Measurements from ENCODE around the gene C2CD3.
A peak's percentile ranks its signal among the peaks of the same experiment; 100 is the strongest.

The C2CD3 gene

GRCh38 chr11:74179234-74180052, 8.6 kb upstream of the C2CD3 start:
- DNase-seq (ENCODE audit: low read depth), result no peak
- no peak overlapping the region for H3K4me3 ChIP-seq (ENCODE audit: low read depth, low read length)

GRCh38 chr11:74175920-74176319, 5.1 kb upstream of the C2CD3 start:
- TF ChIP-seq, protein P1, sequence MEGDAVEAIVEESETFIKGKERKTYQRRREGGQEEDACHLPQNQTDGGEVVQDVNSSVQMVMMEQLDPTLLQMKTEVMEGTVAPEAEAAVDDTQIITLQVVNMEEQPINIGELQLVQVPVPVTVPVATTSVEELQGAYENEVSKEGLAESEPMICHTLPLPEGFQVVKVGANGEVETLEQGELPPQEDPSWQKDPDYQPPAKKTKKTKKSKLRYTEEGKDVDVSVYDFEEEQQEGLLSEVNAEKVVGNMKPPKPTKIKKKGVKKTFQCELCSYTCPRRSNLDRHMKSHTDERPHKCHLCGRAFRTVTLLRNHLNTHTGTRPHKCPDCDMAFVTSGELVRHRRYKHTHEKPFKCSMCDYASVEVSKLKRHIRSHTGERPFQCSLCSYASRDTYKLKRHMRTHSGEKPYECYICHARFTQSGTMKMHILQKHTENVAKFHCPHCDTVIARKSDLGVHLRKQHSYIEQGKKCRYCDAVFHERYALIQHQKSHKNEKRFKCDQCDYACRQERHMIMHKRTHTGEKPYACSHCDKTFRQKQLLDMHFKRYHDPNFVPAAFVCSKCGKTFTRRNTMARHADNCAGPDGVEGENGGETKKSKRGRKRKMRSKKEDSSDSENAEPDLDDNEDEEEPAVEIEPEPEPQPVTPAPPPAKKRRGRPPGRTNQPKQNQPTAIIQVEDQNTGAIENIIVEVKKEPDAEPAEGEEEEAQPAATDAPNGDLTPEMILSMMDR (IDR thresholded peaks at IDR 0.05; ENCODE audit: low read depth, low read length, missing control alignments), result no peak
- no peak overlapping the region for H3K4me3 ChIP-seq (ENCODE audit: low read depth, low read length)
- DNase-seq (ENCODE audit: low read depth), result no peak

More at GRCh38 chr11:74179234-74180052, 8.6 kb upstream of the C2CD3 start:
- TF ChIP-seq, protein P1 (IDR thresholded peaks at IDR 0.05; ENCODE audit: low read depth, low read length, missing control alignments), result no peak

- TF ChIP-seq, protein P1 (IDR thresholded peaks at IDR 0.05; ENCODE audit: low read depth, low read length, missing control alignments), result no peak
- H3K4me3 ChIP-seq (ENCODE audit: low read depth, low read length), result peak overlapping the region; percentile 84
- DNase-seq (ENCODE audit: low read depth), result no peak
Observed at GRCh38 chr11:74171997-74172396, 1.2 kb upstream of the C2CD3 start.

- peak overlapping the region; percentile 84 for H3K4me3 ChIP-seq (ENCODE audit: low read depth, low read length)
- TF ChIP-seq, protein P1 (IDR thresholded peaks at IDR 0.05; ENCODE audit: low read depth, low read length, missing control alignments), result no peak
- DNase-seq (ENCODE audit: low read depth), result no peak
Observed at GRCh38 chr11:74171630-74171968, 797 bp upstream of the C2CD3 start.

- H3K4me3 ChIP-seq (ENCODE audit: low read depth, low read length), result peak overlapping the region; percentile 74
- no peak for DNase-seq (ENCODE audit: low read depth)
- TF ChIP-seq, protein P1 (IDR thresholded peaks at IDR 0.05; ENCODE audit: low read depth, low read length, missing control alignments), result no peak
Observed at GRCh38 chr11:74169738-74170458, 904 bp downstream of the C2CD3 start.

GRCh38 chr11:74168838-74169237, 2.0 kb downstream of the C2CD3 start:
- no peak overlapping the region for H3K4me3 ChIP-seq (ENCODE audit: low read depth, low read length)
- DNase-seq (ENCODE audit: low read depth), result no peak
- TF ChIP-seq, protein P1 (IDR thresholded peaks at IDR 0.05; ENCODE audit: low read depth, low read length, missing control alignments), result no peak
